ENCODE results near the gene ITGA8. TPM values are rescaled to one million over a fixed set of nuclear protein-coding genes. Genes with fewer than 3 reads are reported as not detected.

ITGA8 gene
- total RNA-seq, 1 donor from 2014 or later = 6.9 TPM

- H3K27ac Mint-ChIP-seq (ENCODE audit: unreplicated experiment) = no peak overlapping the region
- peaks cover 4% of the 10 kb centered on the region for H3K9me3 Mint-ChIP-seq (ENCODE audit: unreplicated experiment)
- TF ChIP-seq CTCF (IDR thresholded peaks at IDR 0.05) = no peak
- peak; percentile 53 for DNase-seq (ENCODE audit: extremely low spot score, unreplicated experiment)
- H3K36me3 Mint-ChIP-seq (ENCODE audit: unreplicated experiment) = no peaks in the 10 kb centered on the region
- no peak overlapping the region for H3K4me3 Mint-ChIP-seq (ENCODE audit: unreplicated experiment)
- peaks cover 9% of the 10 kb centered on the region for H3K27me3 Mint-ChIP-seq (ENCODE audit: unreplicated experiment)
- H3K4me1 Mint-ChIP-seq (ENCODE audit: unreplicated experiment) = no peaks in the 10 kb centered on the region
Observed at GRCh38 chr10:15737656-15738055, 17.9 kb upstream of the ITGA8 start.

GRCh38 chr10:15735763-15736162, 16.0 kb upstream of the ITGA8 start:
- Mint-ChIP-seq H3K9me3 (ENCODE audit: unreplicated experiment) (peaks cover 9% of the 10 kb centered on the region), H3K4me1 (ENCODE audit: unreplicated experiment) (no peaks in the 10 kb centered on the region), H3K36me3 (ENCODE audit: unreplicated experiment) (no peaks in the 10 kb centered on the region), H3K27me3 (ENCODE audit: unreplicated experiment) (peaks cover 5% of the 10 kb centered on the region), H3K27ac (ENCODE audit: unreplicated experiment) (no peak overlapping the region), H3K4me3 (ENCODE audit: unreplicated experiment) (no peak overlapping the region)
- TF ChIP-seq CTCF (IDR thresholded peaks at IDR 0.05) = no peak
- no peak for DNase-seq (ENCODE audit: extremely low spot score, unreplicated experiment)

GRCh38 chr10:15730341-15730740, 10.6 kb upstream of the ITGA8 start:
- no peak for TF ChIP-seq CTCF (IDR thresholded peaks at IDR 0.05)
- peaks cover 12% of the 10 kb centered on the region for H3K9me3 Mint-ChIP-seq (ENCODE audit: unreplicated experiment)
- no peak overlapping the region for H3K27ac Mint-ChIP-seq (ENCODE audit: unreplicated experiment)
- no peak overlapping the region for H3K4me3 Mint-ChIP-seq (ENCODE audit: unreplicated experiment)
- no peaks in the 10 kb centered on the region for H3K4me1 Mint-ChIP-seq (ENCODE audit: unreplicated experiment)
- H3K36me3 Mint-ChIP-seq (ENCODE audit: unreplicated experiment) = no peaks in the 10 kb centered on the region
- no peaks in the 10 kb centered on the region for H3K27me3 Mint-ChIP-seq (ENCODE audit: unreplicated experiment)
- DNase-seq (ENCODE audit: extremely low spot score, unreplicated experiment) = no peak

GRCh38 chr10:15729890-15730289, 10.2 kb upstream of the ITGA8 start:
- no peak for DNase-seq (ENCODE audit: extremely low spot score, unreplicated experiment)
- Mint-ChIP-seq H3K9me3 (ENCODE audit: unreplicated experiment) (peaks cover 12% of the 10 kb centered on the region), H3K27ac (ENCODE audit: unreplicated experiment) (no peak overlapping the region), H3K4me3 (ENCODE audit: unreplicated experiment) (no peak overlapping the region), H3K36me3 (ENCODE audit: unreplicated experiment) (no peaks in the 10 kb centered on the region), H3K4me1 (ENCODE audit: unreplicated experiment) (peaks cover 3% of the 10 kb centered on the region), H3K27me3 (ENCODE audit: unreplicated experiment) (no peaks in the 10 kb centered on the region)
- TF ChIP-seq CTCF (IDR thresholded peaks at IDR 0.05) = no peak

GRCh38 chr10:15726042-15726441, 6.3 kb upstream of the ITGA8 start:
- H3K27ac Mint-ChIP-seq (ENCODE audit: unreplicated experiment) = no peak overlapping the region
- H3K9me3 Mint-ChIP-seq (ENCODE audit: unreplicated experiment) = peaks cover 10% of the 10 kb centered on the region
- H3K4me3 Mint-ChIP-seq (ENCODE audit: unreplicated experiment) = no peak overlapping the region
- H3K27me3 Mint-ChIP-seq (ENCODE audit: unreplicated experiment) = peaks cover under 1% of the 10 kb centered on the region
- H3K36me3 Mint-ChIP-seq (ENCODE audit: unreplicated experiment) = no peaks in the 10 kb centered on the region
- TF ChIP-seq CTCF (IDR thresholded peaks at IDR 0.05) = no peak
- DNase-seq (ENCODE audit: extremely low spot score, unreplicated experiment) = no peak
- peaks cover 3% of the 10 kb centered on the region for H3K4me1 Mint-ChIP-seq (ENCODE audit: unreplicated experiment)

All from osteocyte (in vitro differentiated cells).